ENCODE data around the gene IL17B. TPM values are rescaled to one million over a fixed set of nuclear protein-coding genes. Genes with fewer than 3 reads are reported as not detected.
A peak's percentile ranks its signal among the peaks of the same experiment; 100 is the strongest.

IL17B gene
- total and polyA plus RNA-seq, 2 of the 13 experiments (the other 11 are each of a cell fraction or from before 2014, with no cell fraction given) = 0.29 to 2.6 TPM

DNA sequence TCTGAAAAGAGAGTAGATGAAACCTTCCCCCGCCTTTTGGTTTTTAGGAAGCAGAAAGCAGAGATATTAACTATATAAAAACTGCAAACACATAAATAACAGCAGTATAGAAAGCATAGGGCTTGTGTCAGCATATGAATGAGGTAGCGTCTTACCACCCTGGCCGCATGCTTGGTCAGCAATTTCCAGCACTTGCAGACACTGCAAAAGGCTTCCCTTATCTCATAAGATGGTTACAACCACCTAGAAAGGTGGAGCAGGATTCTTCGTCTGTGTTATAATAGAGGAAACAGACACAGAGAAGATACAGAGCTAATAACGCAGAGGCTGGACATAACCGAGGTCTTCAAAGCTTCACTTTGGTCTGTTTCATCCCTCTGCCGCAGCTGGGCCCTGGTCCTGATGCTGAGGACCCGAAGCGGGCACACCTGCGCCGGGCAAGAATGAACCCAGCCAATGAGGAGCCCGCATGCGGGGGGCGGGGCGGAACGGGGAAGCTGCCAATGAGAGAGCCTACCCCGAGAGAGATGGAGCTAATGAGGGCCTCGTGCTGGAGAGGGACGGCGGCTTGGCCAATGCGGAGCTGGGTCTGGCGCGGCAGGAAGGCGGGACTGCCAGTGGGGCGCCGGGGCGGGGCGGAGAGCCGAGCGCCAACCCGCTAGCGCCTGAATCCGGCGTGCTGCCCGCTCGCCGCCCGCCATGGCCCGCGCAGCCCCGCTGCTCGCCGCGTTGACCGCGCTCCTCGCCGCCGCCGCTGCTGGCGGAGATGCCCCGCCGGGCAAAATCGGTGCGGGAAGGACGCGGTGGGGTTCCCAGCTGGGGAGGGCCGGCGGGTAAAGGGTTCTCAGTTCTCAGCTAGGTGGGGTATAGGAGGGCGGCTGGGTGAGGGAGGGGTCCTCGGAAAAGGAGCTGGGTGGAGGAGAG lies 21.5 kb downstream of the IL17B start, which contains the start of gene PCYOX1L (continued):
- TF ChIP-seq ZNF20 (CRISPR knock-in tag; IDR thresholded peaks at IDR 0.05) (no peak), ZNF343 (CRISPR knock-in tag; IDR thresholded peaks at IDR 0.05) (no peak), SKI (IDR thresholded peaks at IDR 0.05; ENCODE audit: partially characterized antibody) (no peak), ZNF501 (CRISPR knock-in tag; IDR thresholded peaks at IDR 0.05) (no peak), ZNF101 (CRISPR knock-in tag; IDR thresholded peaks at IDR 0.05; ENCODE audit: borderline replicate concordance, low read depth) (no peak), HNF4G (IDR thresholded peaks at IDR 0.05; ENCODE audit: borderline replicate concordance, low read depth, low read length) (no peak), HNF4G (CRISPR knock-in tag; IDR thresholded peaks at IDR 0.05; ENCODE audit: borderline replicate concordance, low read depth) (peak; percentile 67; the same call in 1 of the 2 replicates), RCOR2 (CRISPR knock-in tag; IDR thresholded peaks at IDR 0.05) (no peak), PHF21A (CRISPR knock-in tag; IDR thresholded peaks at IDR 0.05) (peak; percentile 64), SP4 (CRISPR knock-in tag; IDR thresholded peaks at IDR 0.05) (peak; percentile 81), ZNF331 (CRISPR knock-in tag; IDR thresholded peaks at IDR 0.05) (no peak), ZNF878 (CRISPR knock-in tag; IDR thresholded peaks at IDR 0.05) (no peak), CBFB (CRISPR knock-in tag; IDR thresholded peaks at IDR 0.05) (no peak), AGO1 (IDR thresholded peaks at IDR 0.05; ENCODE audit: low read depth, low read length, poor library complexity, severe bottlenecking) (peak; percentile 32), BRCA1 (CRISPR knock-in tag; IDR thresholded peaks at IDR 0.05) (no peak)
- TF ChIP-seq, protein P1, sequence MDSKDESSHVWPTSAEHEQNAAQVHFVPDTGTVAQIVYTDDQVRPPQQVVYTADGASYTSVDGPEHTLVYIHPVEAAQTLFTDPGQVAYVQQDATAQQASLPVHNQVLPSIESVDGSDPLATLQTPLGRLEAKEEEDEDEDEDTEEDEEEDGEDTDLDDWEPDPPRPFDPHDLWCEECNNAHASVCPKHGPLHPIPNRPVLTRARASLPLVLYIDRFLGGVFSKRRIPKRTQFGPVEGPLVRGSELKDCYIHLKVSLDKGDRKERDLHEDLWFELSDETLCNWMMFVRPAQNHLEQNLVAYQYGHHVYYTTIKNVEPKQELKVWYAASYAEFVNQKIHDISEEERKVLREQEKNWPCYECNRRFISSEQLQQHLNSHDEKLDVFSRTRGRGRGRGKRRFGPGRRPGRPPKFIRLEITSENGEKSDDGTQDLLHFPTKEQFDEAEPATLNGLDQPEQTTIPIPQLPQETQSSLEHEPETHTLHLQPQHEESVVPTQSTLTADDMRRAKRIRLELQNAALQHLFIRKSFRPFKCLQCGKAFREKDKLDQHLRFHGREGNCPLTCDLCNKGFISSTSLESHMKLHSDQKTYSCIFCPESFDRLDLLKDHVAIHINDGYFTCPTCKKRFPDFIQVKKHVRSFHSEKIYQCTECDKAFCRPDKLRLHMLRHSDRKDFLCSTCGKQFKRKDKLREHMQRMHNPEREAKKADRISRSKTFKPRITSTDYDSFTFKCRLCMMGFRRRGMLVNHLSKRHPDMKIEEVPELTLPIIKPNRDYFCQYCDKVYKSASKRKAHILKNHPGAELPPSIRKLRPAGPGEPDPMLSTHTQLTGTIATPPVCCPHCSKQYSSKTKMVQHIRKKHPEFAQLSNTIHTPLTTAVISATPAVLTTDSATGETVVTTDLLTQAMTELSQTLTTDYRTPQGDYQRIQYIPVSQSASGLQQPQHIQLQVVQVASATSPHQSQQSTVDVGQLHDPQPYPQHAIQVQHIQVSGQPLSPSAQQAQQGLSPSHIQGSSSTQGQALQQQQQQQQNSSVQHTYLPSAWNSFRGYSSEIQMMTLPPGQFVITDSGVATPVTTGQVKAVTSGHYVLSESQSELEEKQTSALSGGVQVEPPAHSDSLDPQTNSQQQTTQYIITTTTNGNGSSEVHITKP (CRISPR knock-in tag; IDR thresholded peaks at IDR 0.05; ENCODE audit: low read depth) = peak; percentile 86
- TF ChIP-seq, protein P2, sequence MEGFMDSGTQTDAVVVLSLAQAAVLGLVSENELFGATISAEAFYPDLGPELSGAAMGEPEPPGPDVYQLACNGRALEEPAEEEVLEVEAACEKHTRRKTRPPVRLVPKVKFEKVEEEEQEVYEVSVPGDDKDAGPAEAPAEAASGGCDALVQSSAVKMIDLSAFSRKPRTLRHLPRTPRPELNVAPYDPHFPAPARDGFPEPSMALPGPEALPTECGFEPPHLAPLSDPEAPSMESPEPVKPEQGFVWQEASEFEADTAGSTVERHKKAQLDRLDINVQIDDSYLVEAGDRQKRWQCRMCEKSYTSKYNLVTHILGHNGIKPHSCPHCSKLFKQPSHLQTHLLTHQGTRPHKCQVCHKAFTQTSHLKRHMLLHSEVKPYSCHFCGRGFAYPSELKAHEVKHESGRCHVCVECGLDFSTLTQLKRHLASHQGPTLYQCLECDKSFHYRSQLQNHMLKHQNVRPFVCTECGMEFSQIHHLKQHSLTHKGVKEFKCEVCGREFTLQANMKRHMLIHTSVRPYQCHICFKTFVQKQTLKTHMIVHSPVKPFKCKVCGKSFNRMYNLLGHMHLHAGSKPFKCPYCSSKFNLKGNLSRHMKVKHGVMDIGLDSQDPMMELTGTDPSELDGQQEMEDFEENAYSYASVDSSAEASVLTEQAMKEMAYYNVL (CRISPR knock-in tag; IDR thresholded peaks at IDR 0.05; ENCODE audit: borderline replicate concordance) = no peak
- TF ChIP-seq, protein P3, sequence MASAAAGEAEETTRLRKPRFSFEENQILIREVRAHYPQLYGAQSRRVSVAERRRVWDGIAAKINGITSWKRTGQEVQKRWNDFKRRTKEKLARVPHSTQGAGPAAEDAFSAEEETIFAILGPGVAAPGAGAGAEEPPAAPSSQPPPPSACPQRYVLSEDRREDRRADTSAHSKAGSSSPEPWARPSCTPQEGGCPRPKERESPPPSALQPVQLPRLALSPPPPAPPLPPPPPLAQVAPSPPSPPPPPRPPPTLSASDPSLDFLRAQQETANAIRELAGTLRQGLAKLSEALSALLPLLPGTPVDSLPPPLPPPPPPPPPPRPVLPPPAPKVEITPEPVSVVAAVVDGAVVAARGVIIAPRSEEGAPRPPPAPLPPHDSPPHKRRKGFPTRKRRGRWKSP (CRISPR knock-in tag; IDR thresholded peaks at IDR 0.05) = peak; percentile 70
- TF ChIP-seq, protein P4, sequence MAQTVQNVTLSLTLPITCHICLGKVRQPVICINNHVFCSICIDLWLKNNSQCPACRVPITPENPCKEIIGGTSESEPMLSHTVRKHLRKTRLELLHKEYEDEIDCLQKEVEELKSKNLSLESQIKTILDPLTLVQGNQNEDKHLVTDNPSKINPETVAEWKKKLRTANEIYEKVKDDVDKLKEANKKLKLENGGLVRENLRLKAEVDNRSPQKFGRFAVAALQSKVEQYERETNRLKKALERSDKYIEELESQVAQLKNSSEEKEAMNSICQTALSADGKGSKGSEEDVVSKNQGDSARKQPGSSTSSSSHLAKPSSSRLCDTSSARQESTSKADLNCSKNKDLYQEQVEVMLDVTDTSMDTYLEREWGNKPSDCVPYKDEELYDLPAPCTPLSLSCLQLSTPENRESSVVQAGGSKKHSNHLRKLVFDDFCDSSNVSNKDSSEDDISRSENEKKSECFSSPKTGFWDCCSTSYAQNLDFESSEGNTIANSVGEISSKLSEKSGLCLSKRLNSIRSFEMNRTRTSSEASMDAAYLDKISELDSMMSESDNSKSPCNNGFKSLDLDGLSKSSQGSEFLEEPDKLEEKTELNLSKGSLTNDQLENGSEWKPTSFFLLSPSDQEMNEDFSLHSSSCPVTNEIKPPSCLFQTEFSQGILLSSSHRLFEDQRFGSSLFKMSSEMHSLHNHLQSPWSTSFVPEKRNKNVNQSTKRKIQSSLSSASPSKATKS (CRISPR knock-in tag; IDR thresholded peaks at IDR 0.05) = no peak
